ENCODE measurements around the gene LRTM2.
A peak's percentile ranks its signal among the peaks of the same experiment; 100 is the strongest.

The LRTM2 gene

GRCh38 chr12:1797991-1798640 is 22.2 kb upstream of the LRTM2 start:
- no peak for TF ChIP-seq CTCF (IDR thresholded peaks at IDR 0.05; ENCODE audit: low read depth, low read length, missing control alignments)
- DNase-seq (ENCODE audit: extremely low read depth, low read depth) = no peak
- H3K4me3 ChIP-seq (replicated peaks; ENCODE audit: low read depth, low read length) = no peak overlapping the region

DNA sequence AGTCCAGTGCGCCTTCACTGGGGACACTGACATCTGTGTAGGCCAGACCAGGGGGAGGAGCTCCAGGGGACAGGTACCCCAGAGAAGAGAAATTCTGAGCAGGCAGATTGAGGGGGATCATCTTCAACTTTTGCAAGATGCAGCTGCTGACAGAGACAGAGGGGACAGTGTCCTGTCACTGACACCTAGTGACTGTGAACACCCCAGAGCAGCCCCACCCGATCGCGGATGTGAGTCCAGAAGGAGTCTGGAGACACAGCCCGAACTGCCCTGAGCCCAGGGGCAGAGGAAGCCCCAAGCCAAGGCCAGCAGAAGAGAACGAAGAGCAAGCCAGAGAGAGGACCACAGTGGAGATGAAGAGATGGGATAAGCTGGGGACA is 21.7 kb upstream of the LRTM2 start:
- DNase-seq (ENCODE audit: extremely low read depth, low read depth) = no peak
- H3K4me3 ChIP-seq (replicated peaks; ENCODE audit: low read depth, low read length) = no peak overlapping the region
- no peak for TF ChIP-seq CTCF (IDR thresholded peaks at IDR 0.05; ENCODE audit: low read depth, low read length, missing control alignments)

DNA sequence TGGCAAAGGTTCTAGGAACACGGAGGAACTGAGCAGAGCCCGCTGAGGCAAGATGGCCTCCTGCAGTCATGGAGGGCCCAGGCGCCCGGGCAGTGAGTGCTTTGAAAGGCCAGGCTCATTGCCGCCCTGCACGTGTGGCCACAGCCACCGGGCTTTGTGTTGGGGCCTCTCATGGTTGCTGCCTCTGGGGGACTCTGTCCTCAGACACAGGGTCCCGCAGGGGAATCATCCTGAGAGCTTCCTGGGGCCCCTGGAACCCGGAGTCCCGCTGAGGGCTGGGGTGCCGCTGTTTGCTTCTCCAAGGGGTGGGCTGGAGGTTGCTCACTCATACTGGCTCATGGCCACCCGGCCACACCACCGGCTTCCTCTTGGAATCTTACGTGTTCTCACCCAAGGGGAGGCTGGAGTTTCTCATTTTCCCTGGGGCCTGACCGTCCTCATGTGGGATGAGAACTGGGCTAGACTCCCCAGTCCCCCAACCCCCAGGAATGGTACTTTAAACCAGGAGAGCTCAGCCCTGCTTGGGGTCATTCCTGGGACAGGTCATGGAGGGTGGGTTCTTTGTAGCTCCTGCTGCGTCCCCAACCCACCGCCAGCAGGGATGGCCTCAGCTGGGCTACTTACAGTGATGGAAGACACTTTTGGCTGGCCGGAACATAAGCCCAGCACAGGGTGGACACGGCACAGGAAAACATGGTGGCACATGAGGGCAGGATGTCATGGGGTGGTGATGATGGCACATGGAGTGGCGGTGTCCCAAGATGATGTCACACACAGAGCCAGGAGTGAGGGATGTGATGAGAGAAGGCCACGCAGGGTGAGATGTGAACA is 21.1 kb upstream of the LRTM2 start:
- no peak overlapping the region for H3K4me3 ChIP-seq (replicated peaks; ENCODE audit: low read depth, low read length)
- no peak for TF ChIP-seq CTCF (IDR thresholded peaks at IDR 0.05; ENCODE audit: low read depth, low read length, missing control alignments)
- no peak for DNase-seq (ENCODE audit: extremely low read depth, low read depth)

DNA sequence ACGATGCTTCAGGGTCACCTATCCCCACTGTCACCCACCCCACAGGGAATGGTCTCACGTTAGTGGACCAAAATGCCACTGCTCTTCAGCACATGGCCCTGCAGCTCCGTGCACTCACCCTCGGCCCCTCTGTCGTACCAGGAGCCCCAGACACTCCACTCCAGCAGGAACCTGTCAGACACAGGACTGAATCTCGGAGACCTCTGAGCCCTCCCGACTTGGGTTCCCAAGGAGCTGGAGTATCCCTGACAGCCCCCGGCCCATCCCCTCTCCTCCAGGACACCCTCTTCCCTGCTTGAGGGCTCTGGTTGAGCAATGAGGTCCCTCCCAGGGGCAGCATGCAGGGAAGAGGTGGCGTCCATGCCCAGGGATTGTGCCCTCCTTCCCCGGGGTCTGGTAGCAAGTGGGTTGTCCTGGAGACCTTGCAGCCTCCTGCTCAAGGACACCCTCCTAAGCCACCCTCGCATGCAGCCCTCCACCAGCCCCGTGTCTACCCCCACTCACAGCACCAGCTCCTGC is 20.4 kb upstream of the LRTM2 start:
- no peak for TF ChIP-seq CTCF (IDR thresholded peaks at IDR 0.05; ENCODE audit: low read depth, low read length, missing control alignments)
- H3K4me3 ChIP-seq (replicated peaks; ENCODE audit: low read depth, low read length) = no peak overlapping the region
- no peak for DNase-seq (ENCODE audit: extremely low read depth, low read depth)

DNA sequence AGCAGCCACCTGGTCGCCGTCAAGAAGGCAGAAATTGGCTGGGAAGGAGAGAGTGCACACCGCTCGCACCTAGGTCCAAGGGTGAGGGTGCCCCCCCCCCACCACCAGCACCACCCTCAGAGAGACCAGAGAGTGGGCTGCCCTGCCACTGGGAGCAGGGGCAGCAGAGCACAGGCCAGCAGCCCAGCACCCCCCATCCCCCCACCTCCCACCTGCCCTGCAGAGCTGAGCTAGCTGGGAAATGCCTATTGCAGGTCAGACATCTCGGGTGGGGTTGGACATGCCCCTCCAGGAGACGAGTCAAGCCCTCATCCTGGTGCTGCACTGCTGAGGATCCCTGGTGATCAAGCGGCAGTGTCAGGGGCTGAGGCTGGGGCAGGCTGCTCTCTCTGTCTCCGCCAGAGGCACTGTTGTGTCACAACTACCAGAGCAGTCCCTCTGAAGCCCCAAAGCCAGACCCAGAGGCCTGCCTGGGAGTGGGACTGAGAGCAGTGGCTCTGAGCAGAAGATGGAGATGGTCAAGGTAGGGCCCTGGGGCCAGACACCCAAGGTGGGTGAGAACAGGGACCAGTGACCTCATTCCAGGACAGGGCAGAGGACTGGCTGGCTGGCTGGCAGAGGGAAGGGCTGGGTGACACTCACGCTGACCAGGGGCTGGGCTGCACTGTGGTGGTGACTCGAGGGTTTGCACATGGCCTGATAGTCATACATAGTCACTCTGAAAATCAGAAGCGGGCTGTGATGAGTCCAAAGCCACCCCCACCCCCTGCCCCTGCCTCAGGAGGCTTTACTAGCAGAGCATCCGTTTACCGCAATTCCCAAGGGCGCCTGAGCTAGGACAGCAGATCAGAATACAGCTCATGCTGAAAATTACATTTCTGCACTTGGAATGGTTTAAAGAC is 19.7 kb upstream of the LRTM2 start:
- TF ChIP-seq CTCF (IDR thresholded peaks at IDR 0.05; ENCODE audit: low read depth, low read length, missing control alignments) = peak; percentile 52
- no peak for DNase-seq (ENCODE audit: extremely low read depth, low read depth)
- H3K4me3 ChIP-seq (replicated peaks; ENCODE audit: low read depth, low read length) = no peak overlapping the region

DNA sequence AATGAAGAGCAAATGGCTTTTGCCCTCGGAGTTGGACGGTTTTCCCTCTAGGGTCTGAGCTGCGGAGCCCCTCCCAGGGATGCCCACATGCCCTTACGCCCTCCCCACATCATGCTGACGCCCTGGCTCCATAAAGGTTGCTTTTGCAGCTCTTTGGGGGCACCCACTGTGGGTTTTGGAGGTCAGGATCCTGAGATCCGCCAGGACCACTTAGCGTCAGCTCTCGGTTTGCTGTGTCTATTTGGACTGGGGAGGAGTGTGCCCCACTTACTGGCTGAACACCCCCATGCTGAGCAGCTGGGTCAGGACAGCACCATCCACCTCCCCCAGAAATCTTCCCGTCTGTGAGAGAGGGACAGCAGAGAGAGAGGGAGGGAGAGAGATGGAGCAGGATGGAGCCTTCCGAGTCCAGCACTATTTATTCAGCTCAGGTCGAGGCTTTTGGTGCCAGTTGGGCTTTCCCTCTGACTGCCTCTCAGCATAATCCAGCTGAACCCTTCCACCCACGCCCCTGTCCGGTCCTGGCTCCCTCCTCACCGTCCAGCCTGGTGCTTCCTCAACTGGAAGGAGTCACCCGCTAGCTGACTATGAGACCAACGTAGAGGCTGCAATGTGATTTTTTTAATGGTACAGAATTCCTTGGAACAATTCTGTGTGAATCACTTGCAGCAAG is 18.9 kb upstream of the LRTM2 start:
- no peak for TF ChIP-seq CTCF (IDR thresholded peaks at IDR 0.05; ENCODE audit: low read depth, low read length, missing control alignments)
- H3K4me3 ChIP-seq (replicated peaks; ENCODE audit: low read depth, low read length) = no peak overlapping the region
- no peak for DNase-seq (ENCODE audit: extremely low read depth, low read depth)
